ENCODE results near the gene C1orf174.

The C1orf174 gene

DNA sequence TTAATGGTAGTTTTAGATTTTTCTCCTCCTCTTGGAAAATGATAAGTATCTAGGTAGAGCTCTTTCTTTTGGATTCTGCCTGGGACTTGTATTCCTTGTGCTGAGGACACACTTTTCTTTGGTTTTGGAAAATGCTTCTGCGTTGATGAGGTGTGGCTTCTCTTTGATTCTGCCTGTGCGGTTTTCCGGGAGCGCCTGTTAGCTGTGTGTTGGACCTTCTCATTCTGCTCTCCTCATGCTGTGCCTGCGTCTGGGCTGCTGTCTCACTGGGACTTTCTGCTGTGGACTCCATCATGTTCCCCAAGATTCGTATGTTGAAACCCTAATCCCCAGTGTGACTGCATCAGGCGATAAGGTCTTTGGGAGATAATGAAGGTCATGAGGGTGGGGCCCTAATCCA is 21.0 kb downstream of the C1orf174 start:
- Histone ChIP-seq H3K79me2 (ENCODE audit: insufficient read depth, low read length) (no peaks in the 10 kb centered on the region), H3K27ac (ENCODE audit: low read depth, low read length) (no peak overlapping the region), H2AFZ (ENCODE audit: low read depth, low read length, severe bottlenecking) (no peak overlapping the region), H3K4me2 (ENCODE audit: low read depth, low read length, poor library complexity, severe bottlenecking) (no peak overlapping the region), H3K36me3 (ENCODE audit: low read length) (no peaks in the 10 kb centered on the region), H3K9me3 (ENCODE audit: insufficient read depth, low read length) (no peaks in the 10 kb centered on the region), H3K27me3 (ENCODE audit: low read length) (no peaks in the 10 kb centered on the region), H3K4me3 (ENCODE audit: insufficient read depth, low read length, poor library complexity, severe bottlenecking) (no peak overlapping the region), H3K9ac (ENCODE audit: low read length) (no peak overlapping the region), H3K9me2 (replicated peaks; ENCODE audit: insufficient read depth, low read length) (no peaks in the 10 kb centered on the region), H3F3A (ENCODE audit: insufficient read depth) (no peaks in the 10 kb centered on the region), H4K20me1 (ENCODE audit: low read depth, low read length) (no peaks in the 10 kb centered on the region)
- TF ChIP-seq, protein P1, sequence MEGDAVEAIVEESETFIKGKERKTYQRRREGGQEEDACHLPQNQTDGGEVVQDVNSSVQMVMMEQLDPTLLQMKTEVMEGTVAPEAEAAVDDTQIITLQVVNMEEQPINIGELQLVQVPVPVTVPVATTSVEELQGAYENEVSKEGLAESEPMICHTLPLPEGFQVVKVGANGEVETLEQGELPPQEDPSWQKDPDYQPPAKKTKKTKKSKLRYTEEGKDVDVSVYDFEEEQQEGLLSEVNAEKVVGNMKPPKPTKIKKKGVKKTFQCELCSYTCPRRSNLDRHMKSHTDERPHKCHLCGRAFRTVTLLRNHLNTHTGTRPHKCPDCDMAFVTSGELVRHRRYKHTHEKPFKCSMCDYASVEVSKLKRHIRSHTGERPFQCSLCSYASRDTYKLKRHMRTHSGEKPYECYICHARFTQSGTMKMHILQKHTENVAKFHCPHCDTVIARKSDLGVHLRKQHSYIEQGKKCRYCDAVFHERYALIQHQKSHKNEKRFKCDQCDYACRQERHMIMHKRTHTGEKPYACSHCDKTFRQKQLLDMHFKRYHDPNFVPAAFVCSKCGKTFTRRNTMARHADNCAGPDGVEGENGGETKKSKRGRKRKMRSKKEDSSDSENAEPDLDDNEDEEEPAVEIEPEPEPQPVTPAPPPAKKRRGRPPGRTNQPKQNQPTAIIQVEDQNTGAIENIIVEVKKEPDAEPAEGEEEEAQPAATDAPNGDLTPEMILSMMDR (IDR thresholded peaks at IDR 0.05; ENCODE audit: insufficient read depth, low read length, poor library complexity, severe bottlenecking), result no peak
- no peak for TF ChIP-seq EZH2phosphoT487 (conservative IDR thresholded peaks at IDR 0.05; ENCODE audit: low read length)

DNA sequence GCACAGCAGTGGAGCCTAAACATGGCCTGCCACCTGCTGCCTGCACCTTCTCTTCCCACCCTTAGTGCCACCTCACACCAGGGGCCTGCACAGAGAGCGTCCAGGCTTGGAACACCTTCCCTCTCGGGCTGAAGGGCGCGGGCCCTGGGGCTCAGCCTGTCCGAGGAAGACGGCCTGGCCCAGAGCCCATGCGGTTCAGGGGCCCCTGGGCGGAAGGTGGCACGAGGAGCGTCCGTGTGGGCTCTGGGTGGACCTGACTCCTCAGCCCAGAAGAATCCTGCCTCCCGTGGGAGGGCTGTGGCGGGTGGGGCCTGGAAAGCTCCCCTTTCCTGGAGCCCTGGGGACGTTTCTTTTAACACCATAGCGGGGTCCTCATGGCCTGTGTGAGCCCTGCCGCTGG is 23.4 kb downstream of the C1orf174 start:
- Histone ChIP-seq H3K9me2 (replicated peaks; ENCODE audit: insufficient read depth, low read length) (no peaks in the 10 kb centered on the region), H3K9me3 (ENCODE audit: insufficient read depth, low read length) (no peaks in the 10 kb centered on the region), H3K36me3 (ENCODE audit: low read length) (no peaks in the 10 kb centered on the region), H3K27me3 (ENCODE audit: low read length) (no peaks in the 10 kb centered on the region), H2AFZ (ENCODE audit: low read depth, low read length, severe bottlenecking) (no peak overlapping the region), H4K20me1 (ENCODE audit: low read depth, low read length) (no peaks in the 10 kb centered on the region), H3K4me2 (ENCODE audit: low read depth, low read length, poor library complexity, severe bottlenecking) (no peak overlapping the region), H3K4me3 (ENCODE audit: insufficient read depth, low read length, poor library complexity, severe bottlenecking) (no peak overlapping the region), H3F3A (ENCODE audit: insufficient read depth) (no peaks in the 10 kb centered on the region), H3K27ac (ENCODE audit: low read depth, low read length) (no peak overlapping the region), H3K9ac (ENCODE audit: low read length) (no peak overlapping the region), H3K79me2 (ENCODE audit: insufficient read depth, low read length) (no peaks in the 10 kb centered on the region)
- TF ChIP-seq EZH2phosphoT487 (conservative IDR thresholded peaks at IDR 0.05; ENCODE audit: low read length), result no peak
- TF ChIP-seq, protein P1 (IDR thresholded peaks at IDR 0.05; ENCODE audit: insufficient read depth, low read length, poor library complexity, severe bottlenecking), result no peak

DNA sequence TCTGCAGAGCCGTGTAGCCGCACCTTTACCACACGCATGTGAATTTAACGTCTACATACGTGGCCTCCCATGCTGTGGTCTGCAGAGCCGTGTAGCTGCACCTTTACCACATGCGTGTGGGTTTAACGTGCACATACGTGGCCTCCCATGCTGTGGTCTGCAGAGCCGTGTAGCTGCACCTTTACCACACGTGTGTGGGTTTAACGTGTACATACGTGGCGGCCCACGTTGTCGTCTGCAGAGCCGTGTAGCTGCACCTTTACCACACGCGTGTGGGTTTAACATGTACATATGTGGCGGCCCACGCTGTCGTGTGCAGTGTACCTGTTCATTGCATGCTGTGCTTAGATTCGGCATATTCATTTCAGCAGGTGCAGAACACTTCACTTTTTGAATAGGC is 25.3 kb downstream of the C1orf174 start:
- Histone ChIP-seq H3K27ac (ENCODE audit: low read depth, low read length) (no peak overlapping the region), H3K79me2 (ENCODE audit: insufficient read depth, low read length) (no peaks in the 10 kb centered on the region), H2AFZ (ENCODE audit: low read depth, low read length, severe bottlenecking) (no peak overlapping the region), H3K4me2 (ENCODE audit: low read depth, low read length, poor library complexity, severe bottlenecking) (no peak overlapping the region), H3K9me3 (ENCODE audit: insufficient read depth, low read length) (no peaks in the 10 kb centered on the region), H3K27me3 (ENCODE audit: low read length) (no peaks in the 10 kb centered on the region), H3K4me3 (ENCODE audit: insufficient read depth, low read length, poor library complexity, severe bottlenecking) (no peak overlapping the region), H3K9ac (ENCODE audit: low read length) (no peak overlapping the region), H3K36me3 (ENCODE audit: low read length) (no peaks in the 10 kb centered on the region), H4K20me1 (ENCODE audit: low read depth, low read length) (no peaks in the 10 kb centered on the region), H3F3A (ENCODE audit: insufficient read depth) (no peaks in the 10 kb centered on the region), H3K9me2 (replicated peaks; ENCODE audit: insufficient read depth, low read length) (no peaks in the 10 kb centered on the region)
- no peak for TF ChIP-seq EZH2phosphoT487 (conservative IDR thresholded peaks at IDR 0.05; ENCODE audit: low read length)
- TF ChIP-seq, protein P1 (IDR thresholded peaks at IDR 0.05; ENCODE audit: insufficient read depth, low read length, poor library complexity, severe bottlenecking), result no peak
